ENCODE data around the gene SRXN1. TPM values are rescaled to one million over a fixed set of nuclear protein-coding genes. Genes with fewer than 3 reads are reported as not detected.
A peak's percentile ranks its signal among the peaks of the same experiment; 100 is the strongest.

The SRXN1 gene
- total and polyA plus RNA-seq, 9 of the 15 experiments (the other 6 are each of a cell fraction or from before 2014, with no cell fraction given) = 6.8 to 36.4 (median 21.6) TPM

- TF ChIP-seq, protein P1, sequence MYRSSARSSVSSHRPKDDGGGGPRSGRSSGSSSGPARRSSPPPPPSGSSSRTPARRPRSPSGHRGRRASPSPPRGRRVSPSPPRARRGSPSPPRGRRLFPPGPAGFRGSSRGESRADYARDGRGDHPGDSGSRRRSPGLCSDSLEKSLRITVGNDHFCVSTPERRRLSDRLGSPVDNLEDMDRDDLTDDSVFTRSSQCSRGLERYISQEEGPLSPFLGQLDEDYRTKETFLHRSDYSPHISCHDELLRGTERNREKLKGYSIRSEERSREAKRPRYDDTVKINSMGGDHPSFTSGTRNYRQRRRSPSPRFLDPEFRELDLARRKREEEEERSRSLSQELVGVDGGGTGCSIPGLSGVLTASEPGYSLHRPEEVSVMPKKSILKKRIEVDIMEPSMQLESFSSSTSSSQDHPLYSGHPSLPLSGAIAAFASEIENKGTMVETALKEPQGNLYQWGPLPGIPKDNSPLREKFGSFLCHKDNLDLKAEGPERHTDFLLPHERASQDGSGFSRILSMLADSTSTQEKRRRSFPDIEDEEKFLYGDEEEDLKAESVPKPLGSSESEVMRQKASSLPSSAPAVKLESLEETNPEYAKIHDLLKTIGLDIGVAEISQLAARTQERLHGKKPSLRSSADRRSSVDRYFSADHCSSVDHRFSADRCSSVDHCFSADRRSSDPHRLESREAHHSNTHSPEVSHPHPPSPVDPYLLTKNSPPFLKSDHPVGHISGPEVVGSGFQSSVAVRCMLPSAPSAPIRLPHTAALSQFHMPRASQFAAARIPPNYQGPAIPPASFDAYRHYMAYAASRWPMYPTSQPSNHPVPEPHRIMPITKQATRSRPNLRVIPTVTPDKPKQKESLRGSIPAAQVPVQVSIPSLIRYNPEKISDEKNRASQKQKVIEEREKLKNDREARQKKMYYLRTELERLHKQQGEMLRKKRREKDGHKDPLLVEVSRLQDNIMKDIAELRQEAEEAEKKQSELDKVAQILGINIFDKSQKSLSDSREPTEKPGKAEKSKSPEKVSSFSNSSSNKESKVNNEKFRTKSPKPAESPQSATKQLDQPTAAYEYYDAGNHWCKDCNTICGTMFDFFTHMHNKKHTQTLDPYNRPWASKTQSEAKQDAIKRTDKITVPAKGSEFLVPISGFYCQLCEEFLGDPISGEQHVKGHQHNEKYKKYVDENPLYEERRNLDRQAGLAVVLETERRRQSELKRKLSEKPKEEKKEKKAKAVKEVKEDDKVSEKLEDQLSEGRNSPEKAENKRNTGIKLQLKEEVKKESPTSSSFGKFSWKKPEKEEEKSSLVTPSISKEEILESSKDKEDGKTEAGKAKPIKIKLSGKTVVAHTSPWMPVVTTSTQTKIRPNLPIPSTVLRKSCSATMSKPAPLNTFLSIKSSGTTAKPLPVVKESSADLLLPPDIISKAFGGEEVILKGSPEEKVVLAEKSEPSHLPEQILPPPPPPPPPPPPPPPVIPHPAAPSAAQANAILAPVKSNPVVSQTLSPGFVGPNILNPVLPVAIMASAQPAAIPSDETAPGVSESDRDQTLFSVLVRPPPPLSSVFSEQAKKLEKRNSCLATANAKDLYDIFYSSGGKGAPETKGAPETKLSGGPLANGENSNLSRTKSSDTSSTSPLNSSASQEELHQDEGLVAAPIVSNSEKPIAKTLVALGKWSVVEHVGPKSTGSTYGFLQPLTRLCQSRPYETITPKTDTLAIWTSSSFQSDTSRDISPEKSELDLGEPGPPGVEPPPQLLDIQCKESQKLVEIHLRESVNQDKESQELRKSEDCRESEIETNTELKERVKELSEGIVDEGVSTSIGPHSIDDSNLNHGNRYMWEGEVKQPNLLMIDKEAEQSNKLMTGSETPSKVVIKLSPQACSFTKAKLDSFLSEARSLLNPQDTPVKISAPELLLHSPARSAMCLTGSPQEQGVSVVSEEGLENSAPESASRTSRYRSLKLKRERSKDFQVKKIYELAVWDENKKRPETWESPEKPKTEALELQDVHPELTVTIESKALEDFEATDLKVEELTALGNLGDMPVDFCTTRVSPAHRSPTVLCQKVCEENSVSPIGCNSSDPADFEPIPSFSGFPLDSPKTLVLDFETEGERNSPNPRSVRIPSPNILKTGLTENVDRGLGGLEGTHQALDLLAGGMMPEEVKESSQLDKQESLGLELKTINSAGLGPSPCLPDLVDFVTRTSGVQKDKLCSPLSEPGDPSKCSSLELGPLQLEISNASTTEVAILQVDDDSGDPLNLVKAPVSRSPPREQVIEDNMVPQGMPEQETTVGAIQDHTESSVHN (IDR thresholded peaks at IDR 0.05; ENCODE audit: borderline replicate concordance in 1 of 2, low read depth in 1 of 2) = no peak
- TF ChIP-seq MAFF (IDR thresholded peaks at IDR 0.05; ENCODE audit: low read length) = no peak
- no peak for TF ChIP-seq TAL1 (IDR thresholded peaks at IDR 0.05)
- TF ChIP-seq WHSC1 (IDR thresholded peaks at IDR 0.05; ENCODE audit: low read length) = no peak
- TF ChIP-seq RBBP5 (IDR thresholded peaks at IDR 0.05; ENCODE audit: borderline replicate concordance, insufficient read depth, low read length, poor library complexity, severe bottlenecking) = no peak
- TF ChIP-seq ILK (tag; IDR thresholded peaks at IDR 0.05; ENCODE audit: borderline replicate concordance, low read depth) = no peak
- TF ChIP-seq FOXA3 (CRISPR knock-in tag; conservative IDR thresholded peaks at IDR 0.05 in 1 of 2, IDR thresholded peaks at IDR 0.05 in 1 of 2) = no peak
- TF ChIP-seq MYNN (IDR thresholded peaks at IDR 0.05) = no peak
- TF ChIP-seq MYNN (CRISPR knock-in tag; IDR thresholded peaks at IDR 0.05) = no peak
- TF ChIP-seq ZNF143 (CRISPR knock-in tag; IDR thresholded peaks at IDR 0.05) = no peak
- no peak for TF ChIP-seq STAG1 (CRISPR knock-in tag; IDR thresholded peaks at IDR 0.05; ENCODE audit: borderline replicate concordance)
- TF ChIP-seq KHSRP (IDR thresholded peaks at IDR 0.05) = no peak
- peak; percentile 96 for TF ChIP-seq SMARCA5 (IDR thresholded peaks at IDR 0.05)
- no peak for TF ChIP-seq FOXM1 (IDR thresholded peaks at IDR 0.05; ENCODE audit: low read depth)
- no peak for TF ChIP-seq FOXM1 (CRISPR knock-in tag; IDR thresholded peaks at IDR 0.05; ENCODE audit: low read depth)
- TF ChIP-seq ELK3 (CRISPR knock-in tag; IDR thresholded peaks at IDR 0.05) = no peak
- peak in 1 of 2 experiments; percentile 24; a peak in 2 of 4 replicates for TF ChIP-seq RAD21 (CRISPR knock-in tag; conservative IDR thresholded peaks at IDR 0.05 in 1 of 2, IDR thresholded peaks at IDR 0.05 in 1 of 2)
- no peak for TF ChIP-seq GATAD2B (IDR thresholded peaks at IDR 0.05; ENCODE audit: borderline replicate concordance)
- no peak for TF ChIP-seq ZNF347 (CRISPR knock-in tag; IDR thresholded peaks at IDR 0.05; ENCODE audit: low read depth)
- TF ChIP-seq FIP1L1 (IDR thresholded peaks at IDR 0.05; ENCODE audit: low read depth, low read length, poor library complexity, severe bottlenecking) = no peak
- TF ChIP-seq ZNF23 (CRISPR knock-in tag; IDR thresholded peaks at IDR 0.05) = no peak
These were observed 20.1 kb upstream of the SRXN1 start (continued) for GRCh38 chr20:672963-673602.

Data from K562 (cell line).